Measurements from ENCODE around the gene F11R.
"Not testable (repeated sequence)": the region's sequence is repeated elsewhere in the genome, so short reads cannot be mapped to it uniquely, and the experiment has no call there.

The F11R gene

DNA sequence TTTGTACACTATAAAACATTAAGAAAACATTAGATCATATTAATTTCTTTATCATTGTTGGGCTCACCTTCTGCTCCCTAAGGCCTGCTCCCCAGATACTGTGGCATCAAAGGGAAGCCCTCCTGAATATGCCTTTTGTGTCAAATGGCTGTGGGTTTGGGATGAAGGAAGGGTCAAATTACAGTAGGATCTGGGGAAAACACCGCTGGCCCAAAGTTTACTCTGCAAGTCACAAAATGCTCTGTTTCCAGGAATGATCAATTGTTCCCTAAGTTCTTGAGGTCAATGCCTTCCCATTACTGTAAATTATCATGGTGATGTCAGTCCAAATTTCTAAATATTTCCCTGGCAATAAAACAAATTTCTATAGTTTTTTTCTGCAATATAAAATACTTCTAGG is 59.5 kb downstream of the F11R start:
- DNase-seq = no peak

DNA sequence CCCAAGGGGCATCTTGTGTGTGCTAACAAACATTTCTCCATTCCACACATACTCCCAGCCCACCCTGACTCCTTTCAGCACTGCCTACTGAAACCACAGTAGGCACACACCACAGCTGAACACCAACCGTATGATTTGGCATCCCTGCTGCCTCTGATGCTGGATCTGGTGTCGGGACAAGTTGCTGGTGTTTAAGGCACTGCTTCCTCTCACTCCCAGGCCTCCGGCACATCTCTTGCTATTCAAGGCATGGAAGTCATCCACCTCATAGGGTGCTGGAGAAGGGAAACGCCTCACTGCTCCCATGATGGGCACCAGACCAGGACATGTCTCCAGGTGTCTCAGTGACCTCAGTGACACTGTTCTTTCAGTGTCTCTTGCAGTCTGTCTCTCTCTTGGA is 64.0 kb downstream of the F11R start:
- no peak for DNase-seq

DNA sequence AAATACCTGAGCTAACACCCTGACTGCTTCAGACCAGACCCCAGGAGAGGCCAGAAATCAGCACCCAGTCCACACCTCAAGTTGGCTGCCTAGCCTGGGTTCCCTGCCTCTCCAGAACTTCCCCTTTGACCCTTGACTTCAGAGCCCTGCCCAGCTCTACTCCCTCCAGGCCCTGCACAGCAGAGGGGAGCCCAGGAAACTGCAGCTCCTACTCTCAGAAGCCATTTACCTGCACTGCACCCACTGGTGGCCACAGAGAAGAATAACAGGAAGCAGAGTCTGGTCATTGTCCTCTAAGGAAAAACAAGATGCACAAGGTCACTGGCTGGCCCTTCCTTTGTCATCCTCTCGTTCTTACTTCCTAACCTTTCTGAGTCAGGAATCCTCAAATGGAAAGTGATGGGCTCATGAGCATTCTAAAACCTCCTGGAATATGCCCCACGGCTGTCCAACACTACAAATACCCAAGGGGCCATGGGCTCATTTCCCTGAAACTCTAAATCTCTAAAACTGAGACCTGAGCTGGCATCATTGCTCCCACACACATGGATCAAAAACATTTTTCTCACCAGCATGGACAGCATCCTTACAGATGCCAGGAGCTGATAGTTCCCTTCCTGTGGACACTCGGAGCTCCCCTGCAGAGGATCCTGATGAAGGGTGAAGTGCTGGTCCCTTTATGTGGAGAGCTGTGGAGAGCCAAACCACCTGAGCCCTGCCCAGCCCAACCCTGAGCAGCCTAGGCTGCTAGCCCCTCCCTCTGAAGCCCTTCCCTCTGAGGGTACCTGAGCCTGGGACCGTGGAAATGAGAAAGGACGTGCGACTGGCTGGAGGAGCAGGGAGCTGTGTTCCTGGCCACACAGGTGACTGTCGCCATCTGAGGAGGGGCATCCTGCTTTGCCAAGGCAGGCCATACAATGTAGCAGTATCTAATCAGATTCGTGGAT is 66.5 kb downstream of the F11R start, which contains the start of gene ITLN2:
TSS of gene ITLN2 (minus strand) at position 652 of the 947 bp plus-strand sequence. CDS start at position 584, 68 bp downstream.
- DNase-seq = peak; percentile 53 to 60

DNA sequence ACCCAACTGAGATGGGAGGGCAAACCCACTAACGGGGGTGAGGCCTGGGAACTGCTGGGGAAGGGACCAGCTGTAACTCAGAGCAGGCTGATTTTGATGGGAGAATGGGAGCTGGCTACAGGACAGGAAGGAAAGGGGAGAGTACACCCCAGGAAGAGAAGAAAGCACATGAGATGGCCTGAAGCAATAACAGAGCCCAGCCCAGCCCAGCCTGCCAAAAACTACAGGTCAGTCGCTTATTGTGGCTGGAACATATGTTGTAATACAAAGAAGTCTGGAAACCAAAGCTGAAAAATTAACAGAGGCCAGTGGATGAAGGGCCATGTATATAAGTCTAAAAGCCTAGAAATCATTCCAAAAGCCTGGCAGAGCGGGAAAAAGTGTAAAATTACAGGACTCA is 67.9 kb downstream of the F11R start:
- DNase-seq = no peak

DNA sequence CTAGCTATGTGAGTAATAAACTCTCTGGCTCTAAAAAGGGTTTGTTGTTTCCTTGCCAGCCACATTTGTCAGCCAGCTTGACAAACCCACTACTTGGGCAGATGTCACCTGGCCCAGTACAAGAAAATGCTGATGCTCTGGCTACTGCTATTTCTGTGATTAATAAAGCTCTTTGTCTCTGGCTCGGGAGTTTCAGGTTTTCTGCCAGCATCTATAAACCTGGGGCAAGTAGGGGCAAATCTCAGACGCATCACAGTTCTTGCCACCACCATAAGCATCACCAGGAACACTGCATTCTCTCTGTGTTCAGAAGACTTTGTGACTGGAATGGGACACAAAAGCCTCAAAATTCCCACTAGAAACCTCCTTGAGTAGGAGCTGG is 68.8 kb downstream of the F11R start:
- DNase-seq = no peak

DNA sequence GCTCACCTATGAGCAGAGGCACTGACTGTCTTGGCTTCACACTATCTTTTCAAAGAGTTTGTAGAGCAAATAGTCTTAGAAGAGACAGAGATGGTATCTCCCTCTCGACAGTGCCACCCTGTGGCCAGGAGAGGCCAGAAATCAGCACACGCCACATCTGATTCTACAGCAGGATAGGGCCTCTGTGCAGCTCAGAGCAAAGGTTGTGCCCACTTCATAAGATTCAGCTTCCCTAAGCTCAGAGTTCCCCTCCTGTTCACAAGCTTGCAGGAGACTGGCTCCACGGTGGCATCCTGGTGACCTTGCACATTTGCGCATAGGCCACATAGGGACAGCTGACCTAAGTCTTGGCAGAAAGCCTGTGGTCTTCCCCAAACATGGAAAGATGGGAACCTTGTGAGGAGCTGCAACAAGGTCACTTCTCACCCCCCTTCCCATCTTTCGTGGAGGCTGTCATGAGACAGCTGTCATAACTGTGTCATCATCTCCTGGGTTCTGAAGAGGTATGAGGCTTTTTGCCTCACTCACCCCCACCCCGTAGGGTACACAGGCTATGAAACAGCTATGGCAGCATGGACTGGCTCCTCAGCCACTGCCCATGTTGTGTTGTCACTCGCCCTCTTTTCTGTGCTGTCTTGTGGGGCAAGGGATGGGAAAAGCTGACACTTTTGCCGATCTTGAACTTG is 69.4 kb downstream of the F11R start:
- DNase-seq = peak; percentile 71 to 75

DNA sequence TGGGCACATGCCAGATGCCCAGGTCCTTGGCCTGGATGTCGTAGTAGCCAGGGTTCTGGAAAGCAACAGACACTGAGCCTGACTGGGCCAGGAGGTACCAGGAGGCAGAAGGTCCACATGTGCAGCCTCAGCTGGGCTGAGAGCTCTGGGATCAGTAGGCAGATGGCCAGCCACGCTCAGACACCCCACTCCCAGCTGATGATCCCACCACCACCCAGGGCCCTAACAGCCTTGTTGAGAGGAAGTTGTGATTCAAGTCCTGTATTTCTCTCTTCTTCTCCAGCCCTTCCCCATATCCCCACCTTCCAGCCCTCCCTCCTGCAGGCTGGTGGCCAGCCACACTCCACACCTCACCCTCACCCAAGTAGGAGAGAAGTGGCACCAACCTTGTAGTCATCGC is 70.3 kb downstream of the F11R start:
- DNase-seq = no peak

DNA sequence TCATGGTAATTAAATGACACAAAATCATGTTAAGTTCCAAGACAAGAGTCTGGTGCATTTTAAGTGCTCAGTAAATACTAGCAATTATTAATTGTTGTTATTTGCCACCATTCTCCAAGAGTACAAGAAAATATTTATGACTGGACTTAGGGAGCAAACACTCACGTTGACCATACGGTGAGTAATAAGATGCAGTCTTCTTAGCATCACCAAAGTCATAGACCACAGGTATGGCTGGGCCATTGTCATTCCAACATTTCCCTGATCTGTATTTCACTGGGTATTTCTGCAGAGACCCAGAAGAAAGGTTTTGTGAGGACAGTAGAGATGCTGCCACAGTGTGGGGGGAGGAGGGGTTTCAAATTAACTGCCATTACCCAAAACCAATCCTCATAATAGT is 71.1 kb downstream of the F11R start:
- no peak for DNase-seq

DNA sequence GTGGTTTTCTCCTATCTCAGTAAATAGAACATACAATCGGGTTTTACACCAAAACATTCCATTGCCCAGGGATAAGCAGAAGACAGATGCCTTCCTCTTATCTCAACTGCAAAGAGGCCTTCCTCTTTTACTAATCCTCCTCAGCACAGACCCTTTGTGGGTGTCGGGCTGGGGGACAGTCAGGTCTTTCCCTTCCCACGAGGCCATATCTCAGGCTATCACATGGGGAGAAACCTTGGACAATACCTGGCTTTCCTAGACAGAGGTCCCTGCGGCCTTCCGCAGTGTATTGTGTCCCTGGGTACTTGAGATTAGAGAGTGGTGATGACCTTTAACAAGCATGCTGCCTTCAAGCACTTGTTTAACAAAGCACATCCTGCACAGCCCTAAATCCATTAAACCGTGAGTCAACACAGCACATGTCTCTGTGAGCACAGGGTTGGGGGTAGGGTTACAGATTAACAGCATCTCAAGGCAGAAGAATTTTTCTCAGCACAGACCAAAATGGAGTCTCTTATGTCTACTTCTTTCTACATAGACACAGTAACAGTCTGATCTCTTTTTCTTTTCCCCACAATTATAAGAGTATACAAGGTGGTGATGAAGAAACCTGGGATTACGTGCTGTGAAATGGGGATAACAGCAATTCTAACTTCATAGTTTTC is 71.6 kb downstream of the F11R start:
- DNase-seq = not testable (repeated sequence)

DNA sequence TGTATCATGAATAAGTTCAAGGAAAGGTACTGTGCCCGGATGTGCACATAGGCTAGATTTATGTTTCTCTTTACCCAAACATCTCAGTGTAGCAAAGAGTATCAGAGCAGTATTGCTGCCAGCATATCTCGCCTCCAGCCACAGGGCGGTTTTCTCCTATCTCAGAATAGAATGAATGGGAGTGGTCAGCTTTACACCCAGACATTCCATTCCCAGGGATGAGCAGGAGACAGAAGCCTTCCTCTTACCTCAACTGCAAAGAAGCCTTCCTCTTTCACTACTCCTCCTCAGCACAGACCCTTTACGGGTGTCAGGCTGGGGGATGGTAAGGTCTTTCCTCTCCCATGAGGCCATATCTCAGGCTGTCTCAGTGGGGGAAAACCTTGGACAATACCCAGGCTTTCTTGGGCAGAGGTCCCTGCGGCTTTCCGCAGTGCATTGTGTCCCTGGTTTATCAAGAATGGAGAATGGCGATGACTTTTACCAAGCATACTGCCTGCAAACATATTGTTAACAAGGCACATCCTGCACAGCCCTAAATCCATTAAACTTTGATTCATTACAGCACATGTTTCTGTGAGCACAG is 73.7 kb downstream of the F11R start:
- DNase-seq = not testable (repeated sequence)

DNA sequence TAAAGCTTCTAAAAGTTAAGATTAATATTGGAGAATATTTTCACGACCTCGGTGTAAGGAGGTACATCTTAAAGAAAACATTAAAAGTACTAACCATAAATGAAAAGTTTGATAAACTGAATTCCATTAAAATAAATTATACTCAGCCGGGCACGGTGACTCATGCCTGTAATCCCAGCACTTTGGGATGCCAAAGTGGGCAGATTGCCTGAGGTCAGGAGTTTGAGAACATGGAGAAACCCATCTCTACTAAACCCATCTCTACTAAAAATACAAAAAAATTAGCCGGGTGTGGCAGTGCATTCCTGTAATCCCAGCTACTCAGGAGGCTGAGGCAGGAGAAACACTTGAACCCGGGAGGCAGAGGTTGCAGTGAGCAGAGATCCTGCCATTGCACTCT is 75.1 kb downstream of the F11R start:
- not testable (repeated sequence) for DNase-seq

All from CD4-positive, alpha-beta T cell treated with Interferon alpha-2 for 1 hour (primary cell).